Central memory CD4-positive, alpha-beta T cell (primary cell): Measurements from ENCODE around the gene LAX1.
A peak's percentile ranks its signal among the peaks of the same experiment; 100 is the strongest.
"Not testable (repeated sequence)": the region's sequence is repeated elsewhere in the genome, so short reads cannot be mapped to it uniquely, and the experiment has no call there.

ENCODE experiments used
- DNase-seq: peaks from one replicate; pipeline ENCODE4 v3.0.0; 2022
- total RNA-seq, 3 experiments: gene quantifications; one replicate each; lab custom pipeline; 2026; lab: John Stamatoyannopoulos, UW

The LAX1 gene
- total RNA-seq, result 50.7 to 58.8 (median 57.1) reads per million in 3 experiments

- peak; percentile 82 for DNase-seq
These were observed at the start of gene LAX1 for GRCh38 chr1:203765029-203765837. Gene LAX1, plus strand, starts transcription at chr1:203765183. Its CDS starts 383 bp downstream, at chr1:203765566.

GRCh38 chr1:203717120-203717519, 47.9 kb upstream of the LAX1 start:
- DNase-seq, result no peak

- no peak for DNase-seq
These were observed 44.7 kb upstream of the LAX1 start for GRCh38 chr1:203720242-203720641.

- no peak for DNase-seq
These were observed 42.1 kb upstream of the LAX1 start for GRCh38 chr1:203722909-203723308.

GRCh38 chr1:203726417-203726867, 38.5 kb upstream of the LAX1 start:
- DNase-seq, result no peak

- DNase-seq, result no peak
These were observed 31.7 kb upstream of the LAX1 start for GRCh38 chr1:203733009-203733863.

GRCh38 chr1:203742436-203742835, 22.5 kb upstream of the LAX1 start:
- DNase-seq, result no peak

GRCh38 chr1:203743091-203743571, 21.9 kb upstream of the LAX1 start:
- DNase-seq, result no peak

GRCh38 chr1:203744075-203744972, 20.7 kb upstream of the LAX1 start:
- peak; percentile 57 for DNase-seq

- DNase-seq, result no peak
These were observed 18.7 kb upstream of the LAX1 start for GRCh38 chr1:203746281-203746680.

GRCh38 chr1:203751051-203751450, 13.9 kb upstream of the LAX1 start:
- no peak for DNase-seq

- not testable (repeated sequence) for DNase-seq
These were observed 13.2 kb upstream of the LAX1 start for GRCh38 chr1:203751618-203752361.

- DNase-seq, result peak; percentile 34
These were observed 10.5 kb upstream of the LAX1 start for GRCh38 chr1:203754455-203754864.

GRCh38 chr1:203756036-203756435, 8.9 kb upstream of the LAX1 start:
- DNase-seq, result no peak

- DNase-seq, result not testable (repeated sequence)
These were observed 6.2 kb upstream of the LAX1 start for GRCh38 chr1:203758749-203759148.

- DNase-seq, result no peak
These were observed 4.5 kb upstream of the LAX1 start for GRCh38 chr1:203760506-203760905.

GRCh38 chr1:203761958-203762357, 3.0 kb upstream of the LAX1 start:
- not testable (repeated sequence) for DNase-seq

- no peak for DNase-seq
These were observed 1.5 kb upstream of the LAX1 start for GRCh38 chr1:203763505-203763904.

- no peak for DNase-seq
These were observed 616 bp upstream of the LAX1 start for GRCh38 chr1:203764105-203765028.

GRCh38 chr1:203768256-203768655, 3.3 kb downstream of the LAX1 start:
- no peak for DNase-seq
